Measurements from ENCODE around the gene KHNYN. TPM values are rescaled to one million over a fixed set of nuclear protein-coding genes. Genes with fewer than 3 reads are reported as not detected.

The KHNYN gene
- total RNA-seq, 2 experiments from 2014 or later = 59.7 to 71.5 TPM

DNA sequence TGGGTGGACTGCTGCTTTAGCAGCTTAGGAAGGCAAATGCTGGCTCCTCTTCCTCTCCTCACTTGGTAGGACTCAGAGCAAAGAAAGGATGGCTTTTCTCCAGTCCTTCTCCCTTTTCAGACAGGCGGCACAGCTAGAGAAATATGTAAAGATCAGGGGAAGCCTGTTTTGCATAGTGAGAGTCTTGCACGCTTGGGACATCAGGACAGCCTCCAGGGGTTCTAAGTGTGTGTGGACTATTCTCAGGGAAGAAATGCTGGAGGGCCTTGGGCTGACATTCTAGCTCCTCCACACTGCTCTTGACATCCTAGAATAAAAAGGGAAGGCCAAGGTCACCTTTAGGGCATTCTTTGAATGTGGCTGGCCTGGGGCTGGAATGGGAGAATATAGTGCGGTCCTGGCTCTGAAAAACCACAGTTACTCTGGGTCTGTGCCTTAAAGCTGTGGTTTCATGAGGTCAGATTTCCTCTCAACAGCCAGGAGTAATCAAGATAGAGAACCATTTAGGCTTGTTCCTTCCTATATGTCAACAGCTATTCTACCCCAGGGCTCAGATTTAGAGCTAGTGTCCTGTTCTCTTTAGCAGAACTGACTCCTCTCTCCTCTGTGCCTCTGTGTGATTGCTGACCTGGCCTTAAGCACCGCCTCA, 54.0 kb downstream of the KHNYN start:
- Mint-ChIP-seq H3K9me3 (peaks cover 1% of the 10 kb centered on the region), H3K27ac (peak overlapping the region; percentile 21), H3K27me3 (no peaks in the 10 kb centered on the region), H3K4me3 (no peak overlapping the region), H3K4me1 (peaks cover 22% of the 10 kb centered on the region), H3K36me3 (ENCODE audit: low read depth) (peaks cover 1% of the 10 kb centered on the region)
- ChIA-PET CTCF (interaction anchor here (0.5 to 1.8 kb wide), 6 partner anchors 8 to 1322 kb away, joined by 3 to 4 read pairs (median 4); partner anchors contain the start of gene GZMB), POLR2A (no interaction called here)
- peak; percentile 13 for DNase-seq

Other genes with a start within 250 kb of the KHNYN start
- 10 to 100 TPM; 45.3 to 48.7 TPM for gene IPO4, start 241.1 kb upstream of the KHNYN start, total RNA-seq
- gene TM9SF1, start 234.5 kb upstream of the KHNYN start, total RNA-seq = 10 to 100 TPM; 28.6 to 33.2 TPM
- under 1 TPM; 0.52 to 0.60 TPM for gene TSSK4, start 224.3 kb upstream of the KHNYN start, total RNA-seq
- gene CHMP4A, start 216.5 kb upstream of the KHNYN start, total RNA-seq = 10 to 100 TPM; 79.8 to 93.2 TPM
- 10 to 100 TPM; 10.1 to 10.7 TPM for gene MDP1, start 213.9 kb upstream of the KHNYN start, total RNA-seq
- gene NEDD8, start 197.6 kb upstream of the KHNYN start, total RNA-seq = 100 to 1,000 TPM; 178 to 229 TPM
- gene GMPR2, start 197.0 kb upstream of the KHNYN start, total RNA-seq = 10 to 100 TPM; 72.0 to 74.5 TPM
- gene TINF2, start 187.3 kb upstream of the KHNYN start, total RNA-seq = 100 to 1,000 TPM; 130 to 141 TPM
- gene TGM1, start 166.8 kb upstream of the KHNYN start, total RNA-seq = 1 to 10 TPM; 6.5 TPM
- gene RABGGTA, start 158.4 kb upstream of the KHNYN start, total RNA-seq = 10 to 100 TPM; 54.8 to 55.0 TPM
- 10 to 100 TPM; 31.7 to 35.0 TPM for gene DHRS1, start 130.2 kb upstream of the KHNYN start, total RNA-seq
- gene NOP9, start 130.1 kb upstream of the KHNYN start, total RNA-seq = 10 to 100 TPM; 30.8 to 35.2 TPM
- 10 to 100 TPM; 28.7 to 30.9 TPM for gene CIDEB, start 122.0 kb upstream of the KHNYN start, total RNA-seq
- 10 to 100 TPM; 18.6 to 21.7 TPM for gene LTB4R2, start 119.8 kb upstream of the KHNYN start, total RNA-seq
- gene LTB4R, start 118.5 kb upstream of the KHNYN start, total RNA-seq = 10 to 100 TPM; 26.6 to 28.3 TPM
- 1 to 10 TPM; 4.1 to 5.3 TPM for gene ADCY4, start 94.9 kb upstream of the KHNYN start, total RNA-seq
- gene RIPK3, start 90.0 kb upstream of the KHNYN start, total RNA-seq = 10 to 100 TPM; 37.5 to 41.4 TPM
- not detected for gene NFATC4, start 61.8 kb upstream of the KHNYN start, total RNA-seq
- gene NYNRIN, start 31.0 kb upstream of the KHNYN start, total RNA-seq = under 1 TPM; 0.23 to 0.35 TPM
- 1 to 10 TPM; 5.2 to 5.3 TPM for gene CBLN3, start 286 bp upstream of the KHNYN start, total RNA-seq
- 10 to 100 TPM; 52.8 to 54.9 TPM for gene SDR39U1, start 12.8 kb downstream of the KHNYN start, total RNA-seq
- not detected for gene CMA1, start 78.3 kb downstream of the KHNYN start, total RNA-seq
- gene CTSG, start 146.3 kb downstream of the KHNYN start, total RNA-seq = not detected
- gene GZMH, start 179.7 kb downstream of the KHNYN start, total RNA-seq = 1 to 10 TPM; 1.9 to 2.8 TPM
- gene GZMB, start 204.2 kb downstream of the KHNYN start, total RNA-seq = 100 to 1,000 TPM in 1 of 2 experiments, 10 to 100 TPM in 1; 77.5 to 105 TPM